NB4 (cell line): Measurements from ENCODE around the gene AIF1L.

Experiments
- POLR2A ChIP-seq: IDR thresholded peaks from 2 replicates; pipeline ENCODE4 v1.6.1; 2011; ENCODE audit warnings: mild to moderate bottlenecking; ENCODE audit not compliant: insufficient read length; ENCODE audit errors: extremely low read depth
- TF ChIP-seq, protein P1 (sequence below): IDR thresholded peaks from one replicate; pipeline ENCODE4 v1.5.1; 2012; ENCODE audit warnings: low read depth, low read length

DNA sequence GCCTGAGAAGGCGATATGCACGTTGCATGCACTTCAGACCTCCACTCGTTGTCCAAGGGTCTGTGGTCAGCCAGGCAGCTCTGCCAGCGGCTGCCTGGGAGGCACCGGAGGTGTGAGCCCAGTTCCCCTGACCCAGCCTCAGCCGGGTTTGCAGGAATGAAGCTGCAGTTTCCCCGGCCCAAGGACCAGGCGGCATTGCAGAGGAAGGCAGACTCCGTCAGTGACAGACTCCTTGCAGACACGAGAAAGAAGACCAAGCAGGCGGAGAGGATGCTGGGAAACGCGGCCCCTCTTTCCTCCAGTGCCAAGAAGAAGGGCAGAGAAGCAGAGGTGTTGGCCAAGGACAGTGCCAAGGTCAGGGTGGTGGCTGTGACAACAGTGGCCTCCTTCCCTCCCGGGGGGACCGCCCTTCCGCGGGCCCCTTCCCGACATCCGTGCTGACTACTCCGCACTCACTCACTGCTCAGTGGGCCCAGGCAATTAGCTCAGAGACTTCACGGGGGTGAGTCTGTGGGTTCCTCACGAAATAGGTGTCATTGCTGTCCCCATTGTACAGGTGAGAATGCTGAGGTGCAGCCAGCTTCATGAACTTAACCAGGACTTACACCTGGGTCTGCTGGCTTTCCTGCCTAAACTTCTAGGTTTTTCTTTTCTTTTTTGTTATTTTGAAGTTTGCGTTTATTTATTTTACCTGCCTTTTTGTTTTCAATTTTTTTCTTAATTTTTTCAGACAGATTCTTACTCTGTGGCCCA, 10.8 kb upstream of the AIF1L start:
- TF ChIP-seq, protein P1, sequence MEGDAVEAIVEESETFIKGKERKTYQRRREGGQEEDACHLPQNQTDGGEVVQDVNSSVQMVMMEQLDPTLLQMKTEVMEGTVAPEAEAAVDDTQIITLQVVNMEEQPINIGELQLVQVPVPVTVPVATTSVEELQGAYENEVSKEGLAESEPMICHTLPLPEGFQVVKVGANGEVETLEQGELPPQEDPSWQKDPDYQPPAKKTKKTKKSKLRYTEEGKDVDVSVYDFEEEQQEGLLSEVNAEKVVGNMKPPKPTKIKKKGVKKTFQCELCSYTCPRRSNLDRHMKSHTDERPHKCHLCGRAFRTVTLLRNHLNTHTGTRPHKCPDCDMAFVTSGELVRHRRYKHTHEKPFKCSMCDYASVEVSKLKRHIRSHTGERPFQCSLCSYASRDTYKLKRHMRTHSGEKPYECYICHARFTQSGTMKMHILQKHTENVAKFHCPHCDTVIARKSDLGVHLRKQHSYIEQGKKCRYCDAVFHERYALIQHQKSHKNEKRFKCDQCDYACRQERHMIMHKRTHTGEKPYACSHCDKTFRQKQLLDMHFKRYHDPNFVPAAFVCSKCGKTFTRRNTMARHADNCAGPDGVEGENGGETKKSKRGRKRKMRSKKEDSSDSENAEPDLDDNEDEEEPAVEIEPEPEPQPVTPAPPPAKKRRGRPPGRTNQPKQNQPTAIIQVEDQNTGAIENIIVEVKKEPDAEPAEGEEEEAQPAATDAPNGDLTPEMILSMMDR: no peak
- no peak for TF ChIP-seq POLR2A
